Left colon (tissue), 2 donors: Measurements from ENCODE around the gene ARPC5. TPM values are rescaled to one million over a fixed set of nuclear protein-coding genes. Genes with fewer than 3 reads are reported as not detected.
"Not testable (repeated sequence)": the region's sequence is repeated elsewhere in the genome, so short reads cannot be mapped to it uniquely, and the experiment has no call there.

Source experiments
- ATAC-seq: fragments of 200-7000 bp; cut with Tn5 transposase; one replicate; pipeline ENCODE4 v1.9.1; 2020; ENCODE audit warnings: mild to moderate bottlenecking, moderate library complexity
- DNase-seq, 2 donors: peaks; one replicate each; pipeline ENCODE4 v3.0.0-alpha.2; 2020
- intact Hi-C, 2 donors: fragments of 100-400 bp; cut with DNase I in 1 of 2; cut with micrococcal nuclease in 1 of 2; formaldehyde crosslinking; loops; one replicate each; pipeline versions ENCODE4 v1.11.2 to v1.14.0; 2022; cut with DNase I, micrococcal nuclease
- total RNA-seq, 2 donors: library from RNA; stranded (reverse); fragmentation: NEBNext Ultra II Directional; extraction: Animal tissue kit (Norgen Biotek cat#: 25700); gene quantifications; one replicate each; pipeline ENCODE4 v1.2.1, GENCODE V29; 2021
- donor health status: DM: no; HTN: no; CAD: no.
- donor health status: DM: yes; HTN: yes; CAD: no.

The ARPC5 gene
- total RNA-seq, 2 donors from 2014 or later: 153 to 169 TPM

- intact Hi-C loops: loop anchor here in 1 of 2 donors (5.0 kb wide), 1 partner anchor 151 kb away; the partner anchor contains the start of gene SMG7
- DNase-seq (peak; percentile 46 to 60), ATAC-seq (peak; percentile 97)
These were observed 12.4 kb downstream of the ARPC5 start for GRCh38 chr1:183622884-183623785.

DNA sequence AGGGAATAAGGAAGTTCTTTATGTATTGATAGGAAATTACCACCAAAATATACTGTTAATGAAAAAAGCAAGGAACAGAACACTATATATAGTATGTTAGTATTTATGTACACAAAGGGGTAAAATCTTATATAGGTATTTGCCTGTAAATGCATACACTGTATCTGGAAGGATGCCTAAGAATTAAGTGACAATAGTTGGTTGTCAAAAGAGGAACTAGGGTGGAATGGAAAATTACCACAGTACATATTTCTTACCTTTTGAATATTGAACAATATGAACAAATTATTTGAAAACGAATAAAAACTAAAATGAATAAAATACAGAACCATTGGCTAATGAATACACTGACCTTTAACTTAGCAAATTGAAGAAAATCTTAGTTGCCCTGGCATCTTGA, 13.6 kb downstream of the ARPC5 start:
- intact Hi-C loops: loop anchor here in 1 of 2 donors (5.0 kb wide), 1 partner anchor 150 kb away; the partner anchor contains the start of gene SMG7
- ATAC-seq: no peak
- DNase-seq: no peak

DNA sequence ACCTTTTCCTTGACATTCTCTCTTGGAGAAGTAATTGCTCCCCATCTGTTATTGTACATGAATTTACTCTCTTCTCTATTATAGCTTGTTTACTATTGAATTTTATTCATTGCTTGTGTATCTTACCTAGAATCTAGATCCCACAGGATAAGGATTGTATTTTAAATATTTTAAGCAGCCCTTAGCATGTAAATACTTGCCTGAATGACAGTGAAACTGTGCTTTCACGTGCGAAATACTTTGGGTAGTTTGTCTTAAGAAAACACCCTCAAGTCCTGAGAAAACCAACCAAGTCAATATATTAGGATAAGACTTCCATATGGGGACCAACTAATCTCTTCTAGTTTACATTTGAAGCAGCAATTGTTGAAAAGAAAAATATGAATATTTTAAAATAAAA, 15.3 kb downstream of the ARPC5 start:
- no peak for DNase-seq
- intact Hi-C loops: loop anchor here in 1 of 2 donors (5.0 kb wide), 1 partner anchor 148 kb away; the partner anchor contains the start of gene SMG7
- ATAC-seq: no peak

DNA sequence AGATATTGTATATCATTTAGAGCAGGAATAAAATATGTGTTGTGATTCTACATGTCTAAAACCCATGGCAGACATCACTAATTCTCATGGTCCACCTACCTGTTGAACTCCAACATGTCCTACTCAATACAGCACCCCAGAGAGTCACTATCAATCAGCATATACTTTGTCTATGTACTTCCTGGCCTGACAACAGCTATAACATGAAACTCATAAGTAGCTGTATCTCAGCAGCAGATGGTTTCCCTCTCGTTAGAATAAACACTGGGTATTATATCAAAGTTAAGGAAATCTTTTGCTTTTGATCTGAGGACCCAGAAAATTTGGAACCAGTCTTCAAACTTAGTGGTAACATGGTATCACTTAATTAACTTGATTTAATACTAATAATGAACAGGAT, 15.8 kb downstream of the ARPC5 start:
- intact Hi-C loops: loop anchor here in 1 of 2 donors (5.0 kb wide), 1 partner anchor 147 kb away; the partner anchor contains the start of gene SMG7
- ATAC-seq: no peak

DNA sequence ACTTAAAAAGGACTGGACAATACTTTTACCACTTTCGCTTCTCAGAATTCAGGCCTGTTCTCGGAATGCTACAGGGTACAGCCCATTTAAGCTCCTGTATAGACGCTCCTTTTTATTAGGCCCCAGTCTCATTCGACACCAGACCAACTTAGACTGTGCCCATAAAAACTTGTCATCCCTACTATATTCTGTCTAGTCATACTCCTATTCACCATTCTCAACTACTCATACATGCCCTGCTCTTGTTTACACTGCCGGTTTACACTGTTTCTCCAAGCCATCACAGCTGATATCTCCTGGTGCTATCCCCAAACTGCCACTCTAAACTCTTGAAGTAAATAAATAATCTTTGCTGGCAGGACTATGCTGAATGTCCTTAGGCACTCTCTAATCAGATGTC, 17.4 kb downstream of the ARPC5 start:
- ATAC-seq, DNase-seq, intact Hi-C loops: not testable (repeated sequence)

More for the DNA sequence above, 15.8 kb downstream of the ARPC5 start:
- DNase-seq: no peak

DNA sequence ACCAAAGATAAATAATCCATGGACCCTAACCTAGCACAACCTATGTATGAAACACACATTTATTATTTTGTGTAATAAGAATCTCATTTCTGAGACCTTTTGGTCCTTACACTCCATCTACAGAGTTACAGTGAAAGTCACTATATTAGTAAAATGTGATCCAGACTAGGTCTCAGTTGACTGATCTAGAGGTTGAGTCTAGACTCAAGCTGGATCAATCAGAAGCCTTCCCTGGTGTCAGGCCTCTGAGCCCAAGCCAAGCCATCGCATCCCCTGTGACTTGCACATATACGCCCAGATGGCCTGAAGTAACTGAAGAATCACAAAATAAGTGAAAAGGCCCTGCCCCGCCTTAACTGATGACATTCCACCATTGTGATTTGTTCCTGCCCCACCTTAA, 22.6 kb downstream of the ARPC5 start:
- ATAC-seq, intact Hi-C loops: not testable (repeated sequence)

DNA sequence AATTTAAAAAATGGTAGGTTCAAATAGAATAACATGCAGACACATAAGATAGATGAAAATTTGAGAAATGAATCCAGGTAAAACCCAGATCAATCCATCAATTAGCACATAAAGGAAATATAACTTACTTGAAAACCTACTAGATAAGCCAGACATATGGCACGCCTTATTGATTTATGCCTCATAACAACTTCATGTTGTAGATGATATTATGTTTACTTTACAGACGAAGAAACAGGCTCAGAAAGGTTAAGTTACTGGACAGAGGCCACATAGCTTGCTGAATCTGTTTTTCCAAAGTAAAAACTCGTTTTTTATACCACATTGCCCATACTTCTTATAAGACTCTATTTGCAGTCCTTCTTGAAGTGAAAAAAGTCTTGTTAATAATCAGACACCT, 23.2 kb downstream of the ARPC5 start:
- intact Hi-C loops: no loop called here
- ATAC-seq: peak; percentile 72
- no peak for DNase-seq

More for the DNA sequence above, 22.6 kb downstream of the ARPC5 start:
- DNase-seq: not testable (repeated sequence)

- DNase-seq (no peak), ATAC-seq (no peak)
- intact Hi-C loops: no loop called here
These were observed 24.6 kb downstream of the ARPC5 start for GRCh38 chr1:183611021-183611420.

- no peak for ATAC-seq
- intact Hi-C loops: no loop called here
- no peak for DNase-seq
These were observed 25.7 kb downstream of the ARPC5 start for GRCh38 chr1:183609759-183610452.

DNA sequence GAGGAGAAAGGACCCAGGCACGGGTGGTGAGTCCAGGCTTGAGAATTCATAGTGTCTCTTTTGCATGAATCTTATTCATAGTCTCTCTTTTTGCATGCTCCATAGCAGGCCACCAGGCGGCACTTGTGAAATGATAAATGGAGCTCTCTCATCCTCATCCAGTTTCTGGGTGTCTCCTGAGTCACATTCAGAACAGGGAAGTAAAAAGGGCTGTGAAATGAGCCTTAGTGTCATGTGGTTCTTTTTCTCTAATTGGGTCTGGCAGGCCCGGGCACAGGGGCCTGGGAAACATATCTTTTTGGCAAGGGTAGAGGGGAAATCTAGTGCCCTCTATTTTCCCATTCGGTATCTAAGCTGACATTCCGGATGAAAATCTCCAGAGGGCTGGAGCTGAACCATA, 26.3 kb downstream of the ARPC5 start:
- DNase-seq (peak; percentile 48 to 60), ATAC-seq (peak; percentile 83)
- intact Hi-C loops: no loop called here

- intact Hi-C loops: no loop called here
- DNase-seq: no peak
- no peak for ATAC-seq
These were observed 28.1 kb downstream of the ARPC5 start for GRCh38 chr1:183607322-183607980.

- DNase-seq: no peak
- intact Hi-C loops: no loop called here
- no peak for ATAC-seq
These were observed 29.7 kb downstream of the ARPC5 start for GRCh38 chr1:183605904-183606303.

GRCh38 chr1:183604815-183605214, 30.8 kb downstream of the ARPC5 start:
- no peak for ATAC-seq
- DNase-seq: no peak
- intact Hi-C loops: no loop called here

DNA sequence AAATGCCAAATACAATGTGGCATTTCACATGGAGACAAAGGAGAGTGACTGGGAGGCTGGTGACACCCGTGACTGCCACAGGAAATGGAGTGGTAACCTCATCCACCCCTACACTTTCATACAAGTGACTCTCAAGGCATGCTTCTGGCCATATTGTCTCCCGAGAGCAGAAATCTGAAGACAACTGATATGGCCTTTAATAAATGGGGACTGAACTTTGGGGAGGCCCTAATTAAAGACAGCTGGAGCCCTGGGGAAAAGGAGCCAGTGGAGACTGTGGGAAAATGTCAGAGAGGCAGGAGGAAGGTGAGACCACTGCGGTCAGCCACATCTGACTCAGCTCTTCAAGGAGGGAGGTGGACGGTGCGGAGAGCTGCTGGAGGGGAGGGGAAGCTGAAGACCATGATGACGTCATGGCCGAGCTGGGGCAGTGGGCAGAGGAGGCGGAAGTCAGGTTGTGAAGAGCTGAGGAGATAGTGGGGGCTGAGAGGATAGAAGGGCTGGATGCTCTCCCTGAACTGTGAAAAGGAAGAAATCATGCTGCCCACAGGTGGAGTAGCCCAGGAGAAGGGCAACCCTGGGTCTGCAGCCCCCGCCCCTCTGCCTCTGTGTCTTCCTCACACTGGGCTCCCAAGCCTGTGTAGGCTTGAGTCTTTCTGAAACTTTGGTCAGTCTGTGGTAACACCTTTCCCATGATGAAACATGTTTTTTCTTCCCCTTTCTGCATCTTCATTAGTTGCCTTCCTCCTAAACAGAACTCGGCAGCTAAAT, 31.4 kb downstream of the ARPC5 start:
- intact Hi-C loops: no loop called here
- DNase-seq (no peak), ATAC-seq (no peak)

DNA sequence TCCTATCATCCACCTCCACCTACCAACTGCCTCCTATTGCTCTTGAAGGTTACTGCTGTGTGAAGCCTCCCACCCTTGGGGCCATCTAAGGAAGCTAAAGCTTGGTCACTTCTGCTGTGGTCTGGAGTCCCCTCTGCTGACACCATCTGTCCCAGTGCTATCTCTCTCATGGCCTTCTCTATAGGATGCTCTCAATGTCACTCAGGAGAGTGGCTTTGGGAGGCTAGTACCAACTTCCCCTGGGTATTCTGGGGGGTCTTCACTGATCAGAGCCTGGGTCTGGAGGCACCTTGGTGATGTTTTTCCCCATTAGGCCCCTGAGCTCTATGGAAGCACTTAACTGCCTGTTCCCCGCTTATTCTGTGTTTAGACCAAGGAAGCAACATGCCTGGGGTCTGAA, 33.1 kb downstream of the ARPC5 start:
- intact Hi-C loops: no loop called here

GRCh38 chr1:183600634-183601033, 34.9 kb downstream of the ARPC5 start:
- no peak for DNase-seq
- ATAC-seq: peak; percentile 61
- intact Hi-C loops: no loop called here

More for the DNA sequence above, 33.1 kb downstream of the ARPC5 start:
- DNase-seq (no peak), ATAC-seq (no peak)

DNA sequence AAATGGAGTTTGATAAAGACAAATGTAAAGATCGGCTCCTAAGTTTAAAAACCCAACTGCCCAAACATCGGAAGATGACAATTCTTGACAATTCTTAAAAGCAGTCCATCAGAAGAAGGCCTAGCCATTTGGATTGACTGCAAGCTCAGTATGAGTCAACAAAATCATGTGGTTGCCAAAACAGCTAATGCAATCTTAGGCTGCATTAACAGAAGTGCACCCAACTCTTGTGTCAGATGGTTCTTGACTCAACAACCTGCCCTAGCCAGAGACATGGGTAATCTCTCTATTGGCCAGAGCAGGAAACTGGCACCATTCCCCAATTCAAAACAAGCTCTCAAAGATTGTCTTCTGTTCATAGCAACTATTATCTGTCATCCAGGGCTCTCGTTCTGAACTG, 35.4 kb downstream of the ARPC5 start:
- DNase-seq: no peak
- intact Hi-C loops: no loop called here
- no peak for ATAC-seq

- intact Hi-C loops: no loop called here
- DNase-seq (no peak), ATAC-seq (peak; percentile 27)
These were observed 37.2 kb downstream of the ARPC5 start for GRCh38 chr1:183598386-183598785.
